Stimulated activated effector memory CD8-positive, alpha-beta T cell treated with anti-CD3 and anti-CD28 coated beads, Interleukin-12 subunit alpha, Interleukin-12 subunit beta, amount 100 ng/mL, for 72 hours (primary cell): Measurements from ENCODE around the gene MFAP4.

Experiments
- ATAC-seq: fragments of 150-1000 bp; cut with Tn5 transposase; 2 replicates; pipeline ENCODE4 v1.10.0; 2021
- DNase-seq, 2 donors: peaks; one replicate each; pipeline ENCODE4 v3.0.0; 2021 to 2022; ENCODE audit warnings: low spot score in 2 of 2
- H3K27ac Mint-ChIP-seq: one replicate; pipeline ENCODE4 v1.8.0; 2022; ENCODE audit warnings: mild to moderate bottlenecking, mixed read lengths
- H3K36me3 Mint-ChIP-seq: one replicate; pipeline ENCODE4 v1.8.0; 2022; ENCODE audit warnings: mild to moderate bottlenecking, mixed read lengths
- H3K4me1 Mint-ChIP-seq: one replicate; pipeline ENCODE4 v1.8.0; 2022; ENCODE audit warnings: mixed read lengths
- H3K4me3 Mint-ChIP-seq: one replicate; pipeline ENCODE4 v1.8.0; 2022; ENCODE audit warnings: mild to moderate bottlenecking, mixed read lengths
- H3K9me3 Mint-ChIP-seq: one replicate; pipeline ENCODE4 v1.8.0; 2022; ENCODE audit warnings: mixed read lengths

MFAP4 gene

DNA sequence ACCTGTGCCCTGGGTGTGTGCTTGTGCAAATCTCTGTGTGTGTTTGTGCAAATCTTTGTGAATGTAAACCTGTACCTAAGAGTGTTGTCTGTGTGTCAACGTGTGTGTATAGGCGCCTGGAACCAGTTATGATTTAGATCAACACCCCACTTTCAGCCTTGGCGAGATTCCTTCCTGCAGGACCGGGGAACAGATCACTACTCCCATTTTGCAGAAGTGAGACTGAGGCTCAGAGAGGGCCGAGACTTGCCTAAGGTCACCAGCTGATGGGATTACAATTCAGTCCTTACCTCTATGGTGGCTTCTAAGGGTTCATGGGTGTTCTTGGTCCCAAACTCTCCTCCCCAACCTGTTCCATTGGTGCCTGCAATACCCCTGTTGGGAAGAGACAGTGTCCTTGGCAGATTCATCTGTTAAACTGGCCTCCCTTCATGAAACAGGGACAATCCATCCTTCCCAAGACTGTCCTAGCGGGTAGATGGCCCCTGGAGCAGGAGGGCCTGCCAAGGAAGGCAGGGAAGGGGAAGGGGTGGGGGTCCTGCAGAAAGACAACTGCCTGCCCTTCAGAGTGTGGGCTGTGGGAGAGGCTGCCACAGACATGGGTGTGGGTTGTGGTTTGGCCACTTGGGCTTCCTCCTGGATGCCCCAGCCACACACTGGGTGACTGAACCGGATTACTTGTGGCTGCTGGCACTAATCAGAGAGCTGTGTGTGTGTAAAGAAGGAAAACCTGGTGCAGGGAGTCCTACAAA lies 15.6 kb downstream of the MFAP4 start:
- H3K9me3 Mint-ChIP-seq, result no peaks in the 10 kb centered on the region
- DNase-seq (no peak), ATAC-seq (no peak)
- peak overlapping the region; percentile 59 for H3K4me3 Mint-ChIP-seq
- peak overlapping the region; percentile 37 for H3K27ac Mint-ChIP-seq
- peaks cover 49% of the 10 kb centered on the region for H3K4me1 Mint-ChIP-seq
- no peaks in the 10 kb centered on the region for H3K36me3 Mint-ChIP-seq

DNA sequence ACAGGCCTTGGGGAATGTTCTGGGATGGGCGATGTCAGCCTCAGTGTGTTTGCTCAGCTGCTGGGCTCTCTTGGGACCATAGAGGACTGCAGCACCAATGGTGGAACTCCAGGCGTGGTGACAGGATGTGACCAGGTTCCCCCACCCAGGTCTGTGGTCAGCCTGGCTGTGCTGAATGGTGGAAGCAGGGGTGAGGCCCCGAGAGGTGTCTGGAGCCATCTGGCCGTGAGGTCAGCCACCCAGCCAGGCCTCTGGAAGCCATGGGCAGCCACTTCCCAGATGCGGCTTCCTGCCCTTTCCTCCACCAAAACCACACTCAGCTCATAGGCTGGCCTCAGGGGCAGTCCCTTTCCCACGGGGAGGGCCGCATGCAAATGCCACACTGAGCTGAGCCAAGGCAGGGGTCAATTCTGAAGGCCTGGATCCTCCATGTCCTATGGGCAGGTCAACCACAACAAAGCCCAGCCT lies 16.5 kb downstream of the MFAP4 start:
- H3K36me3 Mint-ChIP-seq, result no peaks in the 10 kb centered on the region
- peak overlapping the region; percentile 84 for H3K27ac Mint-ChIP-seq
- no peak for DNase-seq
- H3K9me3 Mint-ChIP-seq, result no peaks in the 10 kb centered on the region
- peaks cover 42% of the 10 kb centered on the region for H3K4me1 Mint-ChIP-seq
- peak; percentile 70 for ATAC-seq
- peak overlapping the region; percentile 59 for H3K4me3 Mint-ChIP-seq

DNA sequence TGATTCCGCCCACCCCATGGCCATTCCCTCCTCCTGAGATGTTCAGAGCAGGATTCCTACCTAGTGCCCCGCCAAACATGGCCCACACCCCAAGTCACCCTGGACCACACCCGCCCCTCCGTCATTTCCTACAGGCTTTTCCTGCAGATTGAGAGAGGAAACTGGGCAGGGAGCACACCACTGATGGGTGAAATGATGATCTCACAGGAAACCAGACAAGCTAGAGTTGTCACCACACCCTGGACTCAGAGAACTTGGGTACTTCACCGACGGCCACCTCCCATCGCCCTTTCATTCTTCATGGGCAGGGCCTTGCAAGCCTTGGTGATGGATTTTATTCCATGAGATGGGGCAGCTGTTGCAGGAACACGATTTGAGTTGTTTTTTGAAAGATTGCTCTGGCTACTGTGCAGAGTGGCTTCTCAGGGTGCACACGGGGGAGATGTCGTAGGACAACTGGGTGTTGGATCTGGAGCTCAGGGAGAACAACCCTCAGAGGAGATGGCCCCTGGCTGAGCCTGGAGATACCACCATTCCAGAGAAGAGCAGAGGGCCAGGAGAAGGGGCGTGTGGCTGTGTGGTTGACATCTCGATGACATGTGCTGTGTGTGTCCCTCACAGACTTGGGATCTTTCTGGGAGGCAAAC lies 17.0 kb downstream of the MFAP4 start:
- no peaks in the 10 kb centered on the region for H3K36me3 Mint-ChIP-seq
- ATAC-seq (peak; percentile 83), DNase-seq (no peak)
- peak overlapping the region; percentile 59 for H3K4me3 Mint-ChIP-seq
- peak overlapping the region; percentile 84 for H3K27ac Mint-ChIP-seq
- H3K9me3 Mint-ChIP-seq, result no peaks in the 10 kb centered on the region
- H3K4me1 Mint-ChIP-seq, result peaks cover 42% of the 10 kb centered on the region

GRCh38 chr17:19369107-19369778 lies 17.7 kb downstream of the MFAP4 start:
- H3K4me1 Mint-ChIP-seq, result peaks cover 42% of the 10 kb centered on the region
- H3K9me3 Mint-ChIP-seq, result no peaks in the 10 kb centered on the region
- no peak overlapping the region for H3K4me3 Mint-ChIP-seq
- DNase-seq (no peak), ATAC-seq (no peak)
- no peaks in the 10 kb centered on the region for H3K36me3 Mint-ChIP-seq
- peak overlapping the region; percentile 84 for H3K27ac Mint-ChIP-seq

DNA sequence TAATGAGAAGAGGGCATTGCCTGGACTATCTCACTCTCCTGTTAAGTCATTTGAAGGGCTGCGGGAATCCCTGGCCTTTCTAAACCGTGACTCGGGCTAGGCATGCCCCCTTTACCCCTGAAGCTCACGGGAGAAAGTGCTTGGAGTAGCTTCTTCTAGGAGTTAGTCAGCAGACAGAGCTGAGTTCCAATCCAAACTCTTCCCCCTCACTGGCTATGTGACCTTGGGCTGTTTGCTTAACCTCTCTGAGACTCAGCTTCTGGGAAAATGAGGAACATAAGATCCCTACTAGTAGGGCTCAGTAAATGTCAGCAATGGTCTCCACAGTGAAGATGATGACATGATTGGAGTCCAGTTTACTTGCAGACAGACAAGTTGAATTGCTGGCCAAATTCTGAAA lies 18.8 kb downstream of the MFAP4 start:
- Mint-ChIP-seq H3K36me3 (no peaks in the 10 kb centered on the region), H3K4me1 (peaks cover 42% of the 10 kb centered on the region), H3K4me3 (no peak overlapping the region), H3K27ac (no peak overlapping the region), H3K9me3 (no peaks in the 10 kb centered on the region)
- ATAC-seq (no peak), DNase-seq (no peak)

DNA sequence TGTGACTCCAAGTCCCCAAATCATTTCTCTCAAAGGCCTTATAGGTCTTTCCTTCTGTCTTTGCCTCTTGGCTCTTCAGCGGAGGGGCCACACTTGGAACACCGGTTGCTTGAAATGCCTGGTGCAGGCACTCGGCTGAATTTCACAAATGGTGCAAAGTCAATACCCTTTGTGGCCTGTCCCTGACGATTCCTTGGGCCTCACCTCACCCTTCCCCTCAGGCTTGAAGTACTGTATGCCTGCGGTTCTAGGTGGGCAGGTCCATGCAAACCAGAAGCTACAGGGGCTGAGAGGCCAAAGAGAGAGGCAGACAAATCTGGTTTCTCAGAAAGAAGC lies 20.4 kb downstream of the MFAP4 start:
- Mint-ChIP-seq H3K27ac (no peak overlapping the region), H3K4me1 (peaks cover 31% of the 10 kb centered on the region), H3K36me3 (no peaks in the 10 kb centered on the region), H3K4me3 (no peak overlapping the region), H3K9me3 (no peaks in the 10 kb centered on the region)
- no peak for DNase-seq
- ATAC-seq, result no peak

DNA sequence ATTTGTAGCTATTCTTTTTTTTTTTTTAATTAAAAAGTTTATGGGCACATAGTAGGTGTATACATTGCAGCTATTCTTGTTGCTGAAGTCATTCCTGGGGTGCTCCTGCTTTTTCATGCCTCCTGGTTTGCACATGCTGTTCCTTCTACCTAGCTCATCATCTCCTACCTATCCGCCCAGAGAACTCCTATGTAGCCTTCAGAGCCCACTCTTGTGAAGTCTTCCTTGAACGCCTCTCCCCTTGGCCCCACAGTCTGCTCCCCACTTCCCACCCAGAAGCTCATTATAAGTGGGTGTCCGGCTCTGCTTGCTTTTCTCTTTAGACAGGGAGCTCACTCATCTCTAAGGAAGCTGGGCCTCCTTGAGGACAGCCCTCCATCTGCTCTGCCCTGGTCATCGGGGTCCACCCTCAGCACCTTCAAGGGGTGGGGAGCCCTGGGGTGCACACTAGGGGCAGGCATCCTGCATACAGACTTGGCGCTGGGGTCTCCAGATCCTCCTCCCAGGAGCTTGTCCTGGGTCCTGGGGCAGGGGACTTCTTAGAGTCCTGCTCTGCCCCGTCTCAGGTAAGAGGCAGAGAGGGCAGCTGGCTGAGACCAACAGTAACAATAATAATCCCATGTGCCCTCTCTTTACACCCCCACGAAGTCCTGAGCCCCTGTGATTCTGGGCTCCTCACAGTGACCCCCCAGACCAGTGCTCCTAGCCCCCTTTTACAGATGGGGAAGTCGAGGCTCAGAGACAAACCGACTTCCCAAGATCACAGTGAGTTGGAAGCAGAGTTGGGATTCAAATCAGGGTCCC lies 21.0 kb downstream of the MFAP4 start:
- Mint-ChIP-seq H3K36me3 (no peaks in the 10 kb centered on the region), H3K27ac (no peak overlapping the region), H3K4me1 (peaks cover 31% of the 10 kb centered on the region), H3K4me3 (no peak overlapping the region), H3K9me3 (no peaks in the 10 kb centered on the region)
- no peak for DNase-seq
- ATAC-seq, result no peak

GRCh38 chr17:19365499-19365817 lies 21.5 kb downstream of the MFAP4 start:
- H3K9me3 Mint-ChIP-seq, result no peaks in the 10 kb centered on the region
- ATAC-seq, result no peak
- peaks cover 27% of the 10 kb centered on the region for H3K4me1 Mint-ChIP-seq
- no peak overlapping the region for H3K27ac Mint-ChIP-seq
- DNase-seq, result no peak
- H3K36me3 Mint-ChIP-seq, result no peaks in the 10 kb centered on the region
- no peak overlapping the region for H3K4me3 Mint-ChIP-seq

DNA sequence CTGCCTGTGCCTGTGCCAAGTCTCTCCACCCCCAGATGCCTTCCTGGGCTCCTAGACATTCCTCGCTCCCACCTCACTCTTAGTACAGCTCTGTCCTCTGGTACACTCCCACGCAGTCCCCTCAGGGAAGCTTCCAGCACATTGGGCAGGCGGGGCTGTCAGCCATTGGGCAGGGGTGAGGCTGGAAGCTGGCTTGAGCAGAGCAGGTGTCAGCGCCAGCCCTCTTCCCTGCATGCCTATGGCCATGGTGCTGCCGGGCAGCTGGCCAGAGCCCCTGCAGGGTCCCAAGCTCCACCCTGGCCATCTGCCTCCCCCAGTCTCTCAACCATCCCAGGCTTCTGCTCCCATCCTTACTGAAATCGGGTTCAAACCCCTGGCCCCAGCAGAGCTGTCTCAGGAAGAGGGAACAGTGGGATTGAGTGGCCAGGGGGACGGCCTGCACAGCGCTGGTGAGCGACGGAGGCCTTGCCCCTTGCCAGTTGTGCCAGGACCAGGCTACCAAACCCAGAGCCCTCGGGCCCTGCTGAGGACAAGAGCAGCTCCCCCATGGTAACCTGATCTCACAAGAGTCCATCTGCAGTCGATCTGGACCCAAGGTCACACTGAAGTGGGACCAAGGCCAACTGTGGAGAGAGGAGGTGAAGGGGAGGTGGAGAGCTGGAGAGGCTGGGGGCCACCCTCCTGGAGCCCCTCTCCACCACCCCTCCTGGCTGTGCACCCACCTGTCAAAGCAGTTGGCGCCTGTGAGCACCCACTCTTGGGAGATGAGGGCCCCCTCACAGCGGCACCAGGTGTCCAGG lies 22.1 kb downstream of the MFAP4 start:
- no peak for ATAC-seq
- no peak for DNase-seq
- H3K27ac Mint-ChIP-seq, result no peak overlapping the region
- no peaks in the 10 kb centered on the region for H3K9me3 Mint-ChIP-seq
- no peaks in the 10 kb centered on the region for H3K36me3 Mint-ChIP-seq
- H3K4me1 Mint-ChIP-seq, result peaks cover 21% of the 10 kb centered on the region
- no peak overlapping the region for H3K4me3 Mint-ChIP-seq

GRCh38 chr17:19363460-19364035 lies 23.4 kb downstream of the MFAP4 start:
- peaks cover 10% of the 10 kb centered on the region for H3K4me1 Mint-ChIP-seq
- DNase-seq (no peak), ATAC-seq (no peak)
- H3K9me3 Mint-ChIP-seq, result no peaks in the 10 kb centered on the region
- H3K4me3 Mint-ChIP-seq, result peak overlapping the region; percentile 74
- H3K27ac Mint-ChIP-seq, result no peak overlapping the region
- no peaks in the 10 kb centered on the region for H3K36me3 Mint-ChIP-seq

GRCh38 chr17:19363114-19363438 lies 23.9 kb downstream of the MFAP4 start:
- ATAC-seq (no peak), DNase-seq (no peak)
- Mint-ChIP-seq H3K4me3 (peak overlapping the region; percentile 74), H3K27ac (peak overlapping the region; percentile 46), H3K9me3 (no peaks in the 10 kb centered on the region), H3K36me3 (no peaks in the 10 kb centered on the region), H3K4me1 (peaks cover 10% of the 10 kb centered on the region)

GRCh38 chr17:19362277-19363113 lies 24.5 kb downstream of the MFAP4 start, which contains the start of gene B9D1:
B9D1 (minus strand) TSS chr17:19362723; CDS start chr17:19362569, 154 bp downstream.
- peak; percentile 94 to 96 for DNase-seq
- Mint-ChIP-seq H3K27ac (peak within 1 kb of the TSS; percentile 46), H3K4me1 (peaks cover 10% of the 10 kb centered on the region)

DNA sequence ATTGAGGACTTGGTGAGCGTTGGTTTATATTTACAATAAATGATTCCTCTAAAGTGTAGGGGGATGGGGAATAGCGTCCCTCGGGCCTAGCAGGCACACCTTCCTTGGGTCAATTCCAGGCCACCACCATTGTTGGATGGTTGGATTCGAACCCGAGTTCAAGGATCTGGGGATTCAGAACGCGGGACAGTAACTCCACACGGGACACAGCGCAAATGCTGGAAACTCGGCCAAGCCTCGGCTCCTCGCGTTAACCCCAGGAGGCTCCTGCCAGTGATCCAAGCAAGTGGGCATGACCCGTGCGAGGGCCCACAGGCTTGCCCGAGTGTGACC lies 25.1 kb downstream of the MFAP4 start:
- no peak for ATAC-seq
- no peak for DNase-seq
- Mint-ChIP-seq H3K9me3 (no peaks in the 10 kb centered on the region), H3K36me3 (no peaks in the 10 kb centered on the region), H3K4me3 (peak overlapping the region; percentile 74), H3K4me1 (peaks cover 10% of the 10 kb centered on the region), H3K27ac (peak overlapping the region; percentile 46)

More at GRCh38 chr17:19362277-19363113, 24.5 kb downstream of the MFAP4 start, which contains the start of gene B9D1:
- Mint-ChIP-seq H3K4me3 (peak within 1 kb of the TSS; percentile 74), H3K36me3 (no peaks in the 10 kb centered on the region), H3K9me3 (no peaks in the 10 kb centered on the region)
- peak; percentile 85 for ATAC-seq

GRCh38 chr17:19361326-19361725 lies 25.7 kb downstream of the MFAP4 start:
- Mint-ChIP-seq H3K4me3 (peak overlapping the region; percentile 74), H3K4me1 (peaks cover 10% of the 10 kb centered on the region), H3K9me3 (no peaks in the 10 kb centered on the region), H3K27ac (no peak overlapping the region), H3K36me3 (no peaks in the 10 kb centered on the region)
- ATAC-seq, result no peak
- DNase-seq, result no peak
